Measurements from ENCODE around the gene SYNGR2.
"Not testable (repeated sequence)": the region's sequence is repeated elsewhere in the genome, so short reads cannot be mapped to it uniquely, and the experiment has no call there.

SYNGR2 gene

GRCh38 chr17:78130437-78131101 is 37.8 kb upstream of the SYNGR2 start, which contains the start of gene TMC8:
TMC8 (plus strand) TSS chr17:78130771; CDS start chr17:78131589, 818 bp downstream.
- DNase-seq = peak; percentile 29

- peak; percentile 25 for DNase-seq
Measured at GRCh38 chr17:78131172-78132083, 37.0 kb upstream of the SYNGR2 start.

GRCh38 chr17:78132084-78132676 is 36.2 kb upstream of the SYNGR2 start:
- no peak for DNase-seq

DNA sequence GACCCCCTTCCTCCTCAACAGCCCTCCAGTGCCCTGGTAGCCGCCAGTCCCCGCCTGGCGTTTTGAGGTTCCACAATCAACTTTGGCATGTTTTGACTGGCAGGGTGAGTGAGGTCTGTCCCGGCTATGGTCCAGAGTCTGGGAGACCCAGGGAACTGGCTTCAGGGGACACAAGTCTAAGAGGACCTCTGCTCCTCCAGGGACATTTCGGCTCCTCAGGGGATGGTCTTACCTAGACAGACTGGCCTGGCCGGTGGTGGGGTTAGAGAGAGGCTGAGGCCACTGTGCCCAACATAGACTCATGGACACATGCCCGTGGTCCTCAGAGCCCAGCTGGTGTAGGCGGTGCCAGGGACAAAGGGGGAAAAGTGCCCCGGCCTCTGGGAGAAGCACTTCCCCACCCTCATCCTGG is 35.6 kb upstream of the SYNGR2 start:
- DNase-seq = no peak

DNA sequence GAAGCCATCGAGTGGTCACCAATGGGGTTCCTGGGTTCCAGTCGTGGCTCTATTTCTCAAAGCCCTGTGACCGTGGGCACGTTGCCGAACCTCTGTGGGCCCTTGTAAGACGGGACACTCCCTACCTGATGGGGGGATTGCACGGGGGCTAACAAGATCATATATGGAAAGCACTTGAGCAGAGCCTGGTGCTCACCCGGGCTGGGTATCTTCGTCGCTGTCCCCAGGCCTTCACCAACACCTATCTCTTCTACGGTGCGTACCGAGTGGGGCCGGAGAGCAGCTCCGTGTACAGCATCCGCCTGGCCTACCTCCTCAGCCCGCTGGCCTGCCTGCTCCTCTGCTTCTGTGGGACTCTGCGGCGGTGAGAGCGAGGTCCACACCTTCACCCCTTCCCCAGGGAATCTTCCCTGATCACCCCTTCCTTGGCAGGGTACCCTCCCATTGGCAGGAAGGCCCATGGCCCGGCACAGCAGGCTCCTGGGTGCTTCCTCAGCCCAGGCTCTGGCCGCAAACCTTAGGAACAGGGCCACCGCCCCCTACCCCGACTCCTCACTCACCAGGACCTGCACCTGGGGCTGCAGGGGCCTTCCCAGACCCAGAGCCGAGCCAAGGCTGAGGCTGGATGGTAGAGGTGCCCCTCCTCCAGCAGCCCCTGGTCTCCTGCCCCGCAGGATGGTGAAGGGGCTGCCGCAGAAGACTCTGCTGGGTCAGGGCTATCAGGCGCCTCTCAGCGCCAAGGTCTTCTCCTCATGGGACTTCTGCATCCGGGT is 35.0 kb upstream of the SYNGR2 start:
- DNase-seq = no peak

GRCh38 chr17:78133971-78134898 is 34.1 kb upstream of the SYNGR2 start:
- DNase-seq = peak; percentile 31

GRCh38 chr17:78134899-78135385 is 33.4 kb upstream of the SYNGR2 start:
- DNase-seq = no peak

GRCh38 chr17:78135858-78136500 is 32.4 kb upstream of the SYNGR2 start:
- DNase-seq = no peak

- DNase-seq = no peak
Measured at GRCh38 chr17:78137392-78138203, 30.8 kb upstream of the SYNGR2 start.

DNA sequence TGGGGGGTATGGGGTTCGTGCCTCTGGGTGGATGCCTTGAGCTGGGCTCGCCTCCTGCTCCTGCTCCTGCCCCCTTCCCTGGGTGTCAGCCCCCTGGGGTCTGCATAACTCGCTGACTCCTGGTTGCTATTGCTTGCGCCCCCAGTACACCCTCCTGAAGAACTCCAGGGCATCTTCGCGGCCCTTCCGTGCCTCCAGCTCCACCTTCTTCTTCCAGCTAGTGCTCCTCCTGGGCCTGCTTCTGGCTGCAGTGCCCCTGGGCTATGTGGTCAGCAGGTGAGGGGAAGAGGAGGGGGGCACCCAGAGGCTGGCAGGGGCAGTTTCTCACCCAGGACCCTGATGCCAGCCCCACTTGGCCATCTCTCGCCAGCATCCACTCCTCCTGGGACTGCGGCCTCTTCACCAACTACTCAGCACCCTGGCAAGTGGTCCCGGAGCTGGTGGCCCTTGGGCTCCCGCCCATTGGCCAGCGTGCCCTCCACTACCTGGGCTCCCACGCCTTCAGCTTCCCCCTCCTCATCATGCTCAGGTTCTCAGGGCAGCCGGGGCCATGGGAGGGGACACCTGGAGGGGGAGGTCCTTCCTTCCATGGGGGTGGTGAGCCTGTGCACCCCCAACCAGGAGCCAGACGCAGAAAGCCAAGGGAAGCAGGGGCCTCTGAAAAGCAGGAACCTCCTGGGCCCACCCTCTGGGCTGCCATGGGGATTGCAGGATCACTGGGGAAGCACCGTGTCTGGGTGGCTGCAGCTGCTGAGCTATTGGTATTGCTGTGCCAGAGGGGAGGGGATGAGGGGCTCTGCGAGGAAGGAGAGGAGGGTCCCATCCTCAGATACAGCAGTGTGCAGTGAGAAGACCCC is 29.9 kb upstream of the SYNGR2 start:
- no peak for DNase-seq

DNA sequence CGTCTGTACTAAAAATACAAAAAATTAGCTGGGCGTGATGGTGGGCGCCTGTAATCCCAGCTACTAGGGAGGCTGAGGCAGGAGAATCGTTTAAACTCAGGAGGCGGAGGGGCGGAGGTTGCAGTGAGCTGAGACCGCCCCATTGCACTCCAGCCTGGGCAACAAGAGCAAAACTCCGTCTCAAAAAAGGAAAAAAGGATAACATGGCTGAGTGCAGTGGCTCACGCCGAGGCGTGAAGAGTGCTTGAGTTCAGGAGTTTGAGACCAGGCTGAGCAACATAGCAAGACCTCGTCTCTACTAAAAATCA is 28.6 kb upstream of the SYNGR2 start:
- DNase-seq = not testable (repeated sequence)

DNA sequence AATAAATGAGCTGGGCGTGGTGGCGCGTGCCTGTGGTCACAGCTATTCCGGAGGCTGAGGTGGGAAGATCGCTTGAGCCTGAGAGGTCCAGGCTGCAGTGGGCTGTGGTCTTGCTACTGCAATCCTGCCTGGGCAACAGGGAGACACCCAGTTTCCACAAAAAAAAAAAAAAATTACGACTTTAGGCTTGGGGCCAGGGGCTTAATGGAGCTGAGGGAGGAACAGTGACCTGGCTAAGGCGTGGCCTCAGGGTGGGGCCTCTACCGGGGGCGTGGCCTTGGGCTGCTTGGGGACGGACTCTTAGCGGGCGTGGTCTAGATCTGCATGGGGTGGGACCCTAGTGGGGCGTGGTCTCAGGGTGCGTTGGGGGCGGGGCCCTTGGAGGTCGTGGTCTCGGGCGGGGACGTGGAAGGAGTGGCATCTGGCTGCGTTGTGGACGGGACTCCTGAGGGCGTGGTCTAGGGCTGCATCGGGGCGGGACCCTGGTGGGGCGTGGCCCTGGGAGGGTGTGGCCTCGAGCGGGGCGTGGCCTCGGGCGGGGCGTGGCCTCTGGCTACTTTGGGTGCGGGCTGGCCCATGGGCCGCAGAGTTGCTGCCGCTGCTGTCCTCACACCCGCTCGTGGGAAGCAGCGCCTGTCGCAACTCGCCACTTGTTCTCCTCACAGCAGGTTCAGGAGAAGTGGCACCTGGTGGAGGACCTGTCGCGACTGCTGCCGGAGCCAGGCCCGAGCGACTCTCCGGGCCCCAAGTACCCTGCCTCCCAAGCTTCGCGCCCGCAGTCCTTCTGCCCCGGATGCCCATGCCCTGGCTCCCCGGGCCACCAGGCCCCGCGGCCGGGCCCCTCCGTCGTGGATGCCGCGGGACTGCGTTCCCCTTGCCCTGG is 28.0 kb upstream of the SYNGR2 start:
- no peak for DNase-seq

DNA sequence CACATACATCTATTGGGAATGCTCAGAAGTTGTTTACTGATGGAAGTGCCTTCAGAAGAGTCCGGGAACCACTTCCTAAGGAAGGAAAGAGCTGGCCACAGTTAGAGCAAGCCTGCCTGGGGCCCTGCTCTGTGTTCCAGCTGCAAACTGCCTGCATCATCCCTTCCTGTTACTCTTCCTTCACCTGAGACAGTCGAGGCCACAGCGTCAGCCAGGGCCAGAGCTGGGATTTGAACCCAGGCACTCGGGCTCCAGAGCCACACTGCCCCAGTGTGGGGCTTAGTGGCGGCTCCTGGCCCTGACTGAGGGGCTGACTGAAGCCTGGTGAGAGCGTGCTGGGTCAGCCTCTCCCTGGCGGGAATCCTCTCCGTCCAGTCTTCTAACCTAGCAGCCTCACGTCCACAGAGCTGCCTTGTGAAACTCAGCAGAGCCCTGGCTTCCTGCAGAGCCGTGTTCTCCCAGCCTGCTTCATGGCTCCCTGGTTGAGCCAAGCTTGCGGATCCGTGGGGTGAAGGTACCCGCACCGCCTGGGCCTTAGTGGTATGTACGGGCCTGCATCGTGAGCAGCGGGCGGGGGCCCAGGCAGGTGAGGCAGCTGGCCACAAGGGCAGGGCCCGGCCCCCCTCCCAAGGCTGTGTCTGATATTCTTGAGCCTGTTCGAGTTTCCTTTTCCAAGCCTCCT is 26.8 kb upstream of the SYNGR2 start:
- DNase-seq = no peak

DNA sequence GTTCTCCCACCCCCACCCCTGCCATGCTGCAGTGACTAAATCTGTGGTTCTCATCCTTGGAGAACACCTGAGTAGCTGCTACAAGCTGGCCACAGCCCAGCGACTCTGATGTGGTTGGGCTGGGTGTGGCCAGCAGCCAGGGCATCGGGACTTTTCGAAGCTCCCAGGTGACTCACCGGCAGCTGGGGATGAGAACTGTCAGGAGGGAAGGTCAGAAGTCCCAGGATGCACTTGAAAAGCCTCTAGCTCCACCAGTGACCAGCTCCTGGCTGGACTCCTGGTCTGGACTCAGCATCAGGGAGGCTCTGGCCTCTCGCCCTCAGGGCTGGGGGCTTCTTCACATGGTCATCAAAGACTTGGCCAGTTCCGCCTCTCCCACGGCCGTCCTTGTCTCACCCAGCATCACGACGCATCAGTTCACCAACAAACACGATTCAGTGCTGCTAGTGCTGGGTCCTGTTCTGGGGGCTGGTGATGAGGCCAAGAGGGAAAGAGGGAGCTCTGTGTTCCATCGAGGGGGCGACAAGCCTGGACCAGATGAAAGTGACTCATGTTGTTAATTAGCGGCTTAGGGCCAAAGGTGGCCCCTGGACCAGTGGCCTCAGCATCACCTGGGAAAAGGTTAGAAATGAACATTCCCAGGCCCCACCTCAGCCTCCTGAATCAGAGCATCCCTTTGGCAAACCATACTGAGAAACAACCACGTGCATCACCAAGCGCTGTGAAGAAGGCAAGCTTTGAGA is 26.1 kb upstream of the SYNGR2 start:
- no peak for DNase-seq

GRCh38 chr17:78143214-78144146 is 24.9 kb upstream of the SYNGR2 start:
- DNase-seq = no peak

All from midbrain (tissue), 1 donor.